Adrenal gland (tissue), 12 donors: ENCODE data around the gene WDR59. TPM values are rescaled to one million over a fixed set of nuclear protein-coding genes. Genes with fewer than 3 reads are reported as not detected.
"Not testable (repeated sequence)": the region's sequence is repeated elsewhere in the genome, so short reads cannot be mapped to it uniquely, and the experiment has no call there.

Experiments used
- DNase-seq, 7 donors: peaks; one replicate each; pipeline ENCODE4 v3.0.0-alpha.2; 2019 to 2020
- H3K27ac ChIP-seq, 5 donors: fragments of 200-600 bp; sonication (generic) in 4 of 5; 1 replicate in 3 of 5; 2 replicates in 2 of 5; pipeline versions ENCODE4 v1.5.1 to v1.8.0; 2016 to 2020; ENCODE audit warnings: mild to moderate bottlenecking in 1 of 5
- H3K27me3 ChIP-seq: fragments of 200-600 bp; 2 replicates; pipeline ENCODE4 v1.8.0; 2021
- H3K36me3 ChIP-seq, 2 donors: fragments of 200-600 bp; replicated peaks in 1 of 2; 1 replicate in 1 of 2; 2 replicates in 1 of 2; pipeline versions ENCODE4 v1.5.1 to v1.8.0; 2018 to 2022
- H3K4me1 ChIP-seq, 2 donors: fragments of 200-600 bp; replicated peaks in 1 of 2; 1 replicate in 1 of 2; 2 replicates in 1 of 2; pipeline versions ENCODE4 v1.5.1 to v1.8.0; 2018 to 2021
- H3K4me3 ChIP-seq, 4 donors: fragments of 200-600 bp; sonication (generic) in 3 of 4; one replicate each; pipeline ENCODE4 v1.5.1; 2016 to 2018
- H3K9me3 ChIP-seq, 3 donors: fragments of 200-600 bp; sonication (generic) in 1 of 3; replicated peaks in 1 of 3; 1 replicate in 2 of 3; 2 replicates in 1 of 3; pipeline versions ENCODE4 v1.5.1 to v1.8.0; 2016 to 2021
- POLR2A ChIP-seq, 2 donors: fragments of 450-650 bp; IDR thresholded peaks; one replicate each; pipeline ENCODE4 v1.6.1; 2017; ENCODE audit warnings: antibody characterized with exemption in 2 of 2, mild to moderate bottlenecking in 2 of 2, moderate library complexity in 1 of 2
- WGBS, 4 donors: extraction: QIAGEN DNeasy Blood & Tissue Kit in 2 of 4; methylation state at CpG; one replicate each; pipeline versions ENCODE4 v1.1.5 to v1.1.7; 2013 to 2017; 5-methylcytosine and 5-hydroxymethylcytosine counted together
- intact Hi-C, 2 donors: fragments of 100-400 bp; cut with DNase I; formaldehyde crosslinking; loops; one replicate each; pipeline versions ENCODE4 v1.14.1 to v1.15.0; 2022 to 2023
- polyA plus RNA-seq, 3 donors: library from polyadenylated mRNA; stranded (reverse); fragments of 200-250 nt in 2 of 3; fragments of 350-450 nt in 1 of 3; fragmentation: Illumina TruSeq in 1 of 3; extraction: RNeasy Lipid Tissue Mini Kit (QIAGEN cat#74804) in 1 of 3; gene quantifications; one replicate each; pipeline ENCODE4 v1.2.3, GENCODE V29; 2013 to 2014
- total RNA-seq, 9 donors: library from RNA; depleted of rRNA in 4 of 9; stranded (reverse); fragments of >200 nt in 4 of 9; fragments of 120-200 nt in 1 of 9; fragmentation: NEBNext Ultra II Directional in 1 of 9; extraction: Animal tissue kit (Norgen Biotek cat#: 25700) in 1 of 9; gene quantifications; one replicate each; pipeline versions ENCODE4 v1.1.0 to v1.2.4, GENCODE V29; 2013 to 2023
- TF ChIP-seq, protein P1 (sequence below), 6 experiments: fragments of 450-650 bp in 4 of 6; fragments of 200-600 bp in 2 of 6; sonication (generic) in 1 of 6; IDR thresholded peaks; 1 replicate in 5 of 6; 2 replicates in 1 of 6; pipeline versions ENCODE4 v1.5.1 to v1.8.0; 2016 to 2021; ENCODE audit warnings: antibody characterized with exemption in 6 of 6, mild to moderate bottlenecking in 2 of 6, moderate library complexity in 1 of 6
- donor health status: healthy with polysubstance abuse.
- donor health status: Bipolar disorder and iron deficiency.
- donor health status: DM: yes; HTN: yes; CAD: no.
- donor health status: DM: no; HTN: no; CAD: no.
- donor health status: DM: no; HTN: no; CAD: no.
- donor health status: DM: yes; HTN: yes; CAD: no.

WDR59 gene
- total and polyA plus RNA-seq, 12 donors, result 21.5 to 130 (median 64.1) TPM

DNA sequence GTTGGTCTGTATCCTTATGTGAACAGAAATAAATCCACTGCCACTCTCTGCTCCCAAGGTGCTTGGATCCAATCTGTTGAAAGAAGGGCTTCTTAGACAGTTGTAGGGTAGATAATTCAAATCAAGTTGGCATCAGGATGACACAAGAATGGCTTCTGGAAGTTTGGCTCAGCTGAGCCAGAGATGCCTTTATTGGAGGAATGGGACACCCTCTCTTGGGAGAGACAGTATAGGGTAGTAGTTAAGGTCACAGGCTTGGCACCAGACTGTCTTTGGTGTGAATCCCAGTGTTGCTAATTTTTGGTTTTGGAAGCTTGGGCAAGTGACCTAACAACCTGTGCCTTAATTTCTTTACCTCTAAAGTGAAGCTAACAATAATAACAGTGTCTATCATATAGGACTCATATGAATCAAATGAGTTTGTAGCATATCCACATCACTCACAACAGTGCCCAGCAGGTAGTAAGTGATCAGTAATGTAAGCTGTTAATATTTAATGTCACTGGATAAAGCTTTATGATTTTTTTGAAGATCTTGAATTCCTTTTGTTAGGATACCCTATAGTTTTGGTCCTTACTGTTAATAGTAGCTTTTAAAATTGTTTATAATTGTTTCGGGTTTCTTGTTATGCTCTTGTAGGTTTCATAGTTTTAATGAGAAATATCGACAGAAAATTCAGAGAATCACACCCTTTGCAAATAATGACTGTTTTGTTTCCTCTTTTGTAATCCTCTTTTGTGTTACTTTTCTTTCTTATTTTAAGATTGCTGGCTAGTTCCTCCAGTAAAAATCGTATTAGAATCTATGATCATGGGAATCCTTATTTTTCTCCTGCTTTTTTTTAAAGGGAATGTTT, 33.0 kb upstream of the WDR59 start:
- Histone ChIP-seq H3K4me1 (peaks cover under 1 to 29% of the 10 kb centered on the region in 2 donors), H3K4me3 (no peak overlapping the region), H3K27ac (no peak overlapping the region), H3K9me3 (peaks cover 0 to 7% (median 0%) of the 10 kb centered on the region in 3 donors), H3K27me3 (no peaks in the 10 kb centered on the region), H3K36me3 (no peaks in the 10 kb centered on the region)
- no peak for TF ChIP-seq POLR2A (IDR thresholded peaks at IDR 0.05)
- TF ChIP-seq, protein P1, sequence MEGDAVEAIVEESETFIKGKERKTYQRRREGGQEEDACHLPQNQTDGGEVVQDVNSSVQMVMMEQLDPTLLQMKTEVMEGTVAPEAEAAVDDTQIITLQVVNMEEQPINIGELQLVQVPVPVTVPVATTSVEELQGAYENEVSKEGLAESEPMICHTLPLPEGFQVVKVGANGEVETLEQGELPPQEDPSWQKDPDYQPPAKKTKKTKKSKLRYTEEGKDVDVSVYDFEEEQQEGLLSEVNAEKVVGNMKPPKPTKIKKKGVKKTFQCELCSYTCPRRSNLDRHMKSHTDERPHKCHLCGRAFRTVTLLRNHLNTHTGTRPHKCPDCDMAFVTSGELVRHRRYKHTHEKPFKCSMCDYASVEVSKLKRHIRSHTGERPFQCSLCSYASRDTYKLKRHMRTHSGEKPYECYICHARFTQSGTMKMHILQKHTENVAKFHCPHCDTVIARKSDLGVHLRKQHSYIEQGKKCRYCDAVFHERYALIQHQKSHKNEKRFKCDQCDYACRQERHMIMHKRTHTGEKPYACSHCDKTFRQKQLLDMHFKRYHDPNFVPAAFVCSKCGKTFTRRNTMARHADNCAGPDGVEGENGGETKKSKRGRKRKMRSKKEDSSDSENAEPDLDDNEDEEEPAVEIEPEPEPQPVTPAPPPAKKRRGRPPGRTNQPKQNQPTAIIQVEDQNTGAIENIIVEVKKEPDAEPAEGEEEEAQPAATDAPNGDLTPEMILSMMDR (IDR thresholded peaks at IDR 0.05), result no peak
- intact Hi-C loops, result no loop called here
- 66 to 73% (median 68%) methylated on average over 3 of the region's 3 CpGs for WGBS, 4 donors
- DNase-seq, result no peak

DNA sequence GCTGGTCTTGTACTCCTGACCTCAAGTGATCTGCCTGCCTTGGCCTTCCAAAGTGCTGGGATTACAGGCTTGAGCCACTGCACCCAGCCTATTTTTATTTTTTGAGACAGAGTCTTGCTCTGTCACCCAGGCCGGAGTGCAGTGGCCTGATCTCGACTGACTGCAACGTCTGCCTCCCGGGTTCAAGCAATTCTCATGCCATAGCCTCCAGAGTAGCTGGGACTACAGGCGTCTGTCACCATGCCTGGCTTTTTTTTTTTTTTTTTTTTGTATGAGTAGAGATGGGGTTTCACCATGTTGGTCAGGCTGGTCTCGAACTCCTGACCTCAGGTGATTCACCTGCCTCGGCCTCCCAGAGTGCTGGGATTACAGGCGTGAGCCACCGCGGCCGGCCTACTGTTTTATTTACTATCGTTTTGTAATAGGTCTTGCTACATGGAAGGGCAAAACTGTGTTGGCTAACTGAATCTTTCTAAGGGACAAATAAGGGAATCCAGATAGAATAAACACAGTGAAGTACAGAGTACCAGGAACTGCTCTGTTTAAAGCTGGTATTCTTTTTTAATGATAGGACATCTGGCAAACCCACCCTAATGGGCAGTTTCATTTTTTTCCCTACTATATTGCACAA, 31.6 kb upstream of the WDR59 start:
- H3K9me3 ChIP-seq, H3K27me3 ChIP-seq, H3K4me3 ChIP-seq, H3K36me3 ChIP-seq, H3K27ac ChIP-seq, intact Hi-C loops: not testable (repeated sequence)
- DNase-seq, result peak in 1 of 7 donors; percentile 35
- WGBS, 4 donors, result 90 to 97% (median 94%) methylated on average over 12 of the region's 12 CpGs
- H3K4me1 ChIP-seq, result peaks cover 13 to 43% of the 10 kb centered on the region in 2 donors

DNA sequence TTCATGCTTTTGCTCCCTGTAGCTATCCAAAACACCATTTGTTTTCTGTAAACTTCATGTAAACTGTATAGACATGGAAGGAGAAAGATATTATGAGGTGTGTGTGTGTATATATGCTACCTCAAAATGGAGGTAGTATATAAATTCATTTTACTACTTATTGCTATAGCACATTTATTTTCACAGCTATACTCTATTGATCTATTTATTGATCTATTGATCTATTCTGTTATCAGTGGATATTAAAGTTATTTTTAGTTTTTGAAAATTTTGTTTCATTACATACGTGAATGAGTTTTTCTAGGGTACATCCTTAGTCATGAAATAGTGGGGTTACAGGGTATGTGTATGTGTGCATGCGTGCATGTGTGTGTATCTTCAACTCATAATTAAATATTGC, 29.4 kb upstream of the WDR59 start:
- no peak for DNase-seq
- Histone ChIP-seq H3K36me3 (no peaks in the 10 kb centered on the region), H3K27me3 (no peaks in the 10 kb centered on the region), H3K9me3 (no peaks in the 10 kb centered on the region), H3K27ac (no peak overlapping the region), H3K4me1 (peaks cover 21 to 50% of the 10 kb centered on the region in 2 donors), H3K4me3 (no peak overlapping the region)
- intact Hi-C loops, result no loop called here
- WGBS, 4 donors, result 89 to 99% (median 96%) methylated on average over 2 of the region's 2 CpGs
- no peak for TF ChIP-seq POLR2A (IDR thresholded peaks at IDR 0.05)
- TF ChIP-seq, protein P1 (IDR thresholded peaks at IDR 0.05), result no peak

DNA sequence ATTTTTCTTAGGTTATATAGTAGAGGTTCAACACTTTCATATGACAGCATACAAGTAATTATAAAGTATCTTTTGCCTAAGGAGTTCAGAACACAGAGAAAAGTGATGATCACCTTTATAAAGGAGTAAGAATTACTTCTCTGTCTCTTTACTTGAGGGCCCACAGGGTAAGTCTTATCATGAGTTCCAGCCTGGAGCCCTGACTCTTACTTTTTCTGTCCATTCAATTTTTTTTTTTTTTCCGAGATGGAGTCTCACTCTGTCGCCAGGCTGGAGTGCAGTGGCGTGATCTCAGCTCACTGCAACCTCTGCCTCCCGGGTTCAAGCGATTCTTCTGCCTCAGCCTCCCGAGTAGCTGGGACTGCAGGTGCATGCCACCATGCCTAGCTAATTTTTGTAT, 28.2 kb upstream of the WDR59 start:
- 88 to 94% (median 91%) methylated on average over 6 of the region's 6 CpGs for whole genome bisulfite sequencing, 4 donors
- H3K27me3 ChIP-seq, H3K9me3 ChIP-seq, intact Hi-C loops, H3K4me3 ChIP-seq, DNase-seq, H3K36me3 ChIP-seq: not testable (repeated sequence)
- Histone ChIP-seq H3K27ac (peak overlapping the region in 2 of 5 donors; percentile 83 to 85), H3K4me1 (peaks cover 21 to 42% of the 10 kb centered on the region in 2 donors)

DNA sequence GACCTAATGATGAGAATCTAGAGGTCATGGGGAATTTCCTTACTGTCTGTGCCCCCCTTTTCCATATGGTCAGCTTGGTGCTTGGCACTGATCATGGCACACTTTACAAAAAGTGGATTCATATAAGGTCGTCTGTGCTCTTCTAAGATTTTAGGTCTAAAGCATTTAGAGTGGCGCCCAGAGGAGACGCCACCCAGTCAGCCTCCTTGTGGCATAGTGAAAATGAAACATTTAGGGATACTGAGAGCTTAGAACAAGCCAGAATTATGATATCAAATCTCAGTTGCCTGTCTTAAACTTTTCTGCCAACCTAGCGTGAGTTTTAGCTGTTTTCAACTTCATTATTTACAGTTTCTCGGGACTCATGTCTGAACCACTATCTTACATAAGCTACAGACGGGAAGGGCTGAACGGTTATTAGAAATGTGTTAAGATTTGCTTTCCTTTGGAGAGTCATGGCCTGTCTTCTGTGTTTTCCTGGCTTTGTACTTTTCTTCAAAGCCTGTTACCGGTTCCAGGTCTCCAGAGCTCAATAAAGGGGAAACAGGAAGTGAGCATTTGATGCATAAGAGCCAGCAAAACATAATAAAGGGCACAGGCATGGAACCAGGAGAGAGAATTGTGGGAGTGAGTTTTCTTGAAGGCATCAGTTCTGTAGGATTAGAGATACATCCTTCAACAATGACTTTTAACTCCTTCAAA, 27.6 kb upstream of the WDR59 start:
- TF ChIP-seq, protein P1 (IDR thresholded peaks at IDR 0.05), result no peak
- no peak for TF ChIP-seq POLR2A (IDR thresholded peaks at IDR 0.05)
- WGBS, 4 donors, result 62 to 73% (median 68%) methylated on average over 8 of the region's 8 CpGs
- Histone ChIP-seq H3K27me3 (no peaks in the 10 kb centered on the region), H3K36me3 (no peaks in the 10 kb centered on the region), H3K4me3 (no peak overlapping the region), H3K9me3 (no peaks in the 10 kb centered on the region), H3K4me1 (peaks cover 21 to 37% of the 10 kb centered on the region in 2 donors), H3K27ac (peak overlapping the region; percentile 32 to 85 (median 79))
- no peak for DNase-seq
- intact Hi-C loops, result no loop called here
